Fibroblast of skin of back (primary cell): ENCODE measurements around the gene ZBTB40.

ENCODE experiments used
- DNase-seq: peaks from one replicate; pipeline ENCODE4 v3.0.0-alpha.2; 2013

The ZBTB40 gene

GRCh38 chr1:22470227-22470626, 18.6 kb downstream of the ZBTB40 start:
- no peak for DNase-seq

DNA sequence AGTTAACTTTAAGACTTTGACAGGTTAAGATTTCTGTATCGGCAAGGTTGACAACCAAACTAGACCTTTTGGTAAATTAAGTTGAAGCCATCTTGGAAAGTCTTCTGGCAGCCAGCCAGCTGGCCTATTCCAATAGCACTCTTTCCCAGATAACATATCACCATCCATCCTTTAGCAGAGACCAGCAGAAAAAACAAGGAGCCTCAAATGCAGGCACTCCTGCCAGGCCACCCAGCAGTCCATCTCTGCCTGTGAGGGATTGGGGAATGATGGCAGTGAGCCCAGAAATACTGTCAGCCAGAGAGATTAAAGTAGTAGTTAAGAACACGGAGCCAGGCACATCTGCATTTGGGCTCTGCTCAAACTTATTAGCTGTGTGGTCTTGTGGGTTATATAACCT, 19.4 kb downstream of the ZBTB40 start:
- peak; percentile 12 for DNase-seq

DNA sequence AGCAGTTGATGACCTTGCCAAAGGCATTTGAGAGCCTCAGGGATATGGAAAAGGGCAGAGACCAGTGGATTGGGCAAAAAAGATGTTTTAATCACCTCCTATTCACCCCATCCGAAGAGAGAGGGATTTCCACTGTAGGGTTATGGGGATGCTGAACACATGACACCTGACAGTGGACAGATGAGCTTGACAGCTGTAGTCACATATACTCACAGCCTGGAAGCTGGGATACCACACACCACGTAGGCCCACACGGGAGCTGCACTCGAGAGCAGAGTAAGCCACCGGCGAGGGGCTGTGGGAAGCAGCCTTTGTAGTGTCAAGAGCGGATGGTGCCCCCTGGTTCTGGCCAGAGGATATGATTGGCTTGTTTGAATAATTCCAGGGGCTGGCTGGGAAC, 20.0 kb downstream of the ZBTB40 start:
- no peak for DNase-seq

DNA sequence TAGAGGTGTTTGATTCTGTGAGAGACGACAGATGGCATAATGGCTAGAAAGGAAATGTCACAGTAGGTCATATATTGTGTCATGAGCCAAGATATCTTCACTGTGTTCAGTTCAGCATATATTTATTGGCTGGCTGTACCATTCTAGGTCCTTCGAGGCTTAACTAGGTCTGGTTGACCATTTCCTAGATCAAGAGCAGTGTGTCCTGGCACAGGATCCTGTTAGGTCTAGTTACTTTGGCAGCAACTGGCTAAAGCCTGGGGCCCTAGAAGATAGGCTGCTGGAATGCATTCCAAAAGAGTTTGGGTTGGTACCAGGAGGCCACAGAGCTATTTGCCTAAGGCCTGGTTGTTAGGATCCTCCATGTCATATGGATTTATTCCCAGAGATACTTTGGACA, 20.9 kb downstream of the ZBTB40 start:
- peak; percentile 15 for DNase-seq

GRCh38 chr1:22473952-22474351, 22.3 kb downstream of the ZBTB40 start:
- DNase-seq = no peak

DNA sequence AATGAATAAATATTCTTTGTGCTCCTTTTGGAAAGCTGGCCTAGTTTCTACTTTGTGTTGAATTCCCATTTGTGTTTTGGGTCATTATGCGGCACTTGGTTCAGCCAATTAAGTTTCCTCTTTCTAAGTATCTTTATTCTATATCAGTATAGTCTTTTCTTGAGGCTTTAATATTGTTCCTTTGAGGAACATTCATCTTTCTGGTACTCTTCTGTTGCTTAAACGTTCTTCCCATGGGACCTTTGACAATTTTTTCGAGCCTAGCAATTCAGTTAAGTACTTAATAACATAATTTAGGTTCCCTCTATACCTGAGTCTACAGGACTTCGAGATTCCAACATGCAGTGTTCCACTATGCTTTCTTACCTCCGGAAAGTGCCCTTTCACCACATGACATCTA, 24.9 kb downstream of the ZBTB40 start:
- no peak for DNase-seq

- DNase-seq = no peak
Measured at GRCh38 chr1:22483121-22483520, 31.5 kb downstream of the ZBTB40 start.

GRCh38 chr1:22484706-22485345, 33.2 kb downstream of the ZBTB40 start:
- no peak for DNase-seq

- DNase-seq = no peak
Measured at GRCh38 chr1:22485431-22485830, 33.8 kb downstream of the ZBTB40 start.

DNA sequence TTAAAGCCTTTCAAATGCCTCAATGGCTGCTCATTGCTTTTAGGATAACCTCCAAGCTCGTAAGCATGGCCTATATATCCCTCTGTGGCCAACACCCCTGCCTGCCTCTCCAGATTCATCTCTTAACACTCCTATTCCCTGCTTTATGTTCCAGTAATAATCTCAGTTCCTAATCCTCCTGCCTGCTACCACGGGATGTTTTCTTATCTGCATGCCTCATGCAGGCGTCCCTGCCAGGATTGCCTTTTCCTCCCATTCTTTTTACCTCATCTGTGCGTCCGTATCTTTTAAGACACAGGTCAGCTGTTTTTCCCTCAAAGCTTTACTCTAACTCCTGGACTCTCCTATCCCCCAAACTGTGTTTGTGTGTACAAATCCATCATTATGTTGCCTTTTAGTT, 36.1 kb downstream of the ZBTB40 start:
- no peak for DNase-seq

DNA sequence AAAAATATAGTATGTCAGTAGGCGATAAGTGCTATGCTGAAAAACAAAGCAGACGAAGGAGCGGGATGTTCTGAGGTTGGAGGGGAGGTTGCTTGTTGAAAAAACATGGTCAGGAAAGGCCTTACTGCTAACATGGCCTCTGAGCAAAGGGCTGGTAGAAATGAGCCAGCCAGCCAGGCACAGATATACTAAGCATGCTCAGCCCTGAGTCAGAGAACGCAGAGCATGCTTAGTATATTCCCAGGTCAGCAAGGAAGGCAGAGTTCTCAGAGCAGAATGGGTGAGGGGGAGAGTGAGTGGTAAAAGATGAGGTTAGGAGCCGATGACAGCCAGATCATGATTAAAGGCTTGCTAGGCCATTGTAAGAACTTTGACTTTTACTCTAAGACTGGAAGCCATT, 36.7 kb downstream of the ZBTB40 start:
- no peak for DNase-seq

GRCh38 chr1:22489278-22489677, 37.6 kb downstream of the ZBTB40 start:
- no peak for DNase-seq

- DNase-seq = no peak
Measured at GRCh38 chr1:22489823-22490222, 38.2 kb downstream of the ZBTB40 start.

DNA sequence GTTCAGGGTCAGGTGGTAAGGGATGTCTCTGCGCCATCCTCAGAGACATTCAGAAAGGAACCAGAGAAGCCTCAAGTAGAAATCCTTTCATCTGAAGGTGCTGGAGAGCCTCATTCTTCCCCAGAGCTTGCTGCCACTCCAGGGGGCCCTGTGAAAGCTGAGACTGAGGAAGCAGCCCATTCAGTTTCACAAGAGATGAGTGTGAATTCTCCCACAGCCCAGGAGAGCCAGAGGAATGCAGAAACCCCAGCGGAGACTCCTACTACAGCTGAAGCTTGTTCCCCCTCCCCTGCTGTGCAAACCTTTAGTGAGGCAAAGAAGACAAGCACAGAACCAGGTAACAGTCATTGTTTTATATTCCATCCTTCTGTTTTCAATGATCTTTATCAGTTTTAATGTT, 38.7 kb downstream of the ZBTB40 start:
- no peak for DNase-seq

- no peak for DNase-seq
Measured at GRCh38 chr1:22491995-22492715, 40.5 kb downstream of the ZBTB40 start.

DNA sequence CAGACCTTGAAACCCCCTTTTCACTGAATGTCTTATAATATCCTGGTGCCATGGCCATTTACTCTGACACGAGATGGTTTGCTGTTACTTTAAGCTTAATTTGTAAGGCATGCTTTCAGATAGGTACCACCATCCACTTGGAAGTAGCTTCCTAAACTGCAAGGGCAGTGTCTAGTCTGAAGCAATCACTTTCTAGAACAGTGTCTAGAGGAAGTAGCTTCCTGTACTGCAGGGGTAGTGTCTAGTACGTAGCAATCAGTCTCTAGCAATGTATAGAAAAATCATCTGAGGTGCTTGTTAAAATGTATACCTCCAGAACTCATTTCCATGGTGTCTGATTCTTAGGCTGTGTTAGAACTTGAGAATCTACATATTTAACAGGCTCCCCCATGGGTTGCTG, 42.5 kb downstream of the ZBTB40 start:
- no peak for DNase-seq

- no peak for DNase-seq
Measured at GRCh38 chr1:22494943-22495579, 43.4 kb downstream of the ZBTB40 start.

GRCh38 chr1:22496536-22497160, 45.0 kb downstream of the ZBTB40 start:
- no peak for DNase-seq

GRCh38 chr1:22498463-22498862, 46.8 kb downstream of the ZBTB40 start:
- no peak for DNase-seq

DNA sequence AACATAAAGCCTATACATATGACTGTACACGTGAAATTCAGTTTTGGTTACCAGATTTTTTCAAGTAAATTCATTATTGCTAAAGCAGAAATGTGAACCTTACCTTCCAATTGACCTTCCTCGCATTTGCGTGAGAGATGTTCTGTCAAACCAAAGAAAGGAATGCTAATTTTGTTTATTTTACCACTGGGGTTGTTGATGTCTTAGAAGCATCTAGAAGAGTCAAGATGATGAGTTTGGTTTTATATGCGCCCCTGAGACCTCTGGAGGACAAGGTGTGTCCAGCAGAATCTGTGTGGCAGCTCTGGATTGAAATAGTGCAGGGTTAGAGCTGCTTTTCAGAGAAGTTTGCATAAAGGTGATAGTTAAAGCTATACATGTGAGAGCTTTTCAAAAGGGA, 48.4 kb downstream of the ZBTB40 start:
- peak; percentile 11 for DNase-seq

DNA sequence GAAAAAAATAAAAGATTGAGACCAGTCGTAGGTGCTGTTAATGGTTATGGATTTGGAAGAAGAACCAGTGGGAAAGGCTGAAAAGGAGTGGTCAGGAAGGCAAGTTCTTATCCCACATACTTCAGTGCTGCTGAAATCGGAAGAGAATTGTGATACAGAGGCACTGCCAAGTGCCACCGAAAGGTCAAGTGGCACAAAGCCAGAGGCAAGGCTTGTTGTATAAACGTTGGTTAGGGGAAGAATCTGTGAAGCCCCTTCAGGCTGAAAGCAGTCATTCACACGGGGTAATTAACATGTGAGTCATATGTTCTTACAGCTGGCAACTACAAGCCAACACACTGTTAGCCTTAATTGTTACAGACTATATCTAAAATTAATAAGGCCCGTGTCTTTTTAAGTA, 48.8 kb downstream of the ZBTB40 start:
- DNase-seq = peak; percentile 45

GRCh38 chr1:22502202-22502601, 50.6 kb downstream of the ZBTB40 start:
- DNase-seq = no peak

DNA sequence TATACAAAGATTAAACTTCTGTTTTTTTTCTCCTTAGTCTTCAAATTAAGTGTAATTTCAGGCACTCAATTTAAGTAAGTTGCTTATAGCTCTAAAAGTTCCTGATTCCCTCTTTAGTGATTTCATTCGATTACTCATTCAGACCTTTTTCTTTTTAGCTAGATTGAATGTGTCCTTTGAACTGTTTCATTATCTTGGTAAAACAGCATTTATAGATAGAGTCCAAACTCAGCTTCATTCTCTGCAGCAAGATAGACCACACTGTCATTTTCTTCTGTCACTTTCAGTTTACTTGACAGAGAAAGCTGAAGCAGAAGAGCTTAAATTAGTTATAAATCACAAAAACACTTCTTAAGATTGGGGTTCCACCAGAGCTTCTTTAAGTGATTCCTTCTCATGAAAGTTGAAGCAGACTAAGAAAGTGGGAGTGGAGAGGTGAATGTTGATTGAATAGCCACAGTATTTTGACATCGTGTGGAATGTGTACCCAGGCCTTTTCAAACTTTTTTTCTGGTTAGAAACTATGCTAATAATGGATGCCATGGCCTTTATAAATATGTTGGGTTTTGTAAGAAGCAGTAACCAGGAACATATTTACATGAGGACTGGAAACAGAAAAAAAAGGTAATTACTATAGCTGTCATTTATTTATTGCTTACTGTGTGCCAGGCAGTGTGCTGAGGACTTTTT, 52.2 kb downstream of the ZBTB40 start:
- peak; percentile 56 for DNase-seq
